Cerebellar cortex (tissue), 1 donor: ENCODE results near the gene CAPS.

Source experiments
- DNase-seq: peaks from one replicate; pipeline ENCODE4 v3.0.0-alpha.2; 2015; ENCODE audit warnings: low spot score

Gene CAPS

GRCh38 chr19:5891938-5892771 is 21.9 kb upstream of the CAPS start:
- DNase-seq: no peak

- no peak for DNase-seq
Observed at GRCh38 chr19:5892772-5893275, 21.2 kb upstream of the CAPS start.

DNA sequence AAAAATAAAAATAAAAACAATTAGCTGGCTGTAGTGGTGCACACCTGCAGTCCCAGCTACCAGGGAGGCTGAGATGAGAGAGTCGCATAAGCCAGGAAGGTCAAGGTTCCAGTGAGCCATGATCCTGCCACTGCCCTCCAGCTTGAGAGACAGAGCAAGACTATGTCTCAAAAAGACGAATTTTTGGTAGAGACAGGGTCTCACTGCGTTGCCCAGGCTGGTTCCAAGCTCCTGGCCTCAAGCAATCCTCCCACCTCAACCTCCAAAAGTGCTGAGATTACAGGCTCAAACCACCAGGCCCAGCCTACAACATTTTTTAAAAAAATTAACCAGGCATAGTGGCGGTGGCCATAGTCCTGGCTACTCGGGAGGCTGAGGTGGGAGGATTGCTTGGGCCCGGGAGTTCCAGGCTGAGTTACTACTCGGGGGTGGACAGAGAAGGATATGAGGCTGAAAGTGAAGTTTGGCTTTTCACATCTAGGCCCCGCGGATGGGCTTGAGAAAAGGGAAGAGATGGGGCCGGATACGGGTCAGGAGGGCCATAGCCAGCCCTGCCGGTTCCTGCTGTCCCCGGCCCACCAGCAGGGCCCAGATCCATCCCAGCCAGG is 20.7 kb upstream of the CAPS start:
- DNase-seq: no peak

DNA sequence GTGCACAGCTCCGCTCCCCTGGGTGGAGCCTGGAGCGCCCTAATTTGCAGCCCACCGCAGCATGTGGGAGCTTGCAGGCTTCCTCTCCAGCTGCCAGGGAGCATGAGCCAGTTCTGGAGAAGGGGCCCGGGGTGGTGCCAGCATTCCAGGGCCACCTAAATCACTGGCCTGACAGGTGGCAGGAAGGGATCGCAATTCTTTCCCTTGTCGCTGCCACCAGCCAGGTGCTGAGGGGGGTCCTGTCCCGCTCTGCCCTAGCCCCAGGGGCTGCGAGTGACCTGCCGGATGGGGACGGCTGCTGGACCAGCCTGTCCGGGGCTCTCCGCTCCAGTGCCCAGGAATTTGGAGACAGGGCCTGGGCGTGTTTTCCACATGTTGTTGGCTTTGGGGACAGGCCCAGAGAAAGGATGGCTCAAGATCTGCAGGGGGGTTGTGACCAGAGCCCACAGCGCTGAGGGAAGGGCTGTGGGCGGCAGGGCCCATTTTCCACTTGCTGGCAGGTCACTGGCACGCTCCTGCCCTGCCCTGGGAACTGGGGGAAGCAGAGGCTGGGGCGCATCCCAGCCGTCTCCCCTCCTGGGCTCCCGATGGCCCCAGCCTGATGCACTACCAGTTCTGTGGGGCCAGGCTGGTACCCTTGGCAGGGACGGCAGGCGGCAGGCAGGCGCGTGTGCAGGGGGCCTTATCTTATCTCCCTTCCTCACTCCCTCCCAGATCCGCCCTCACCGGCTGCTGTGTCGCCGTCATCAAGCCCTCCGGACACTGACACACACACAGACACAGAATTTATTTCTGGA is 19.9 kb upstream of the CAPS start:
- DNase-seq: no peak

DNA sequence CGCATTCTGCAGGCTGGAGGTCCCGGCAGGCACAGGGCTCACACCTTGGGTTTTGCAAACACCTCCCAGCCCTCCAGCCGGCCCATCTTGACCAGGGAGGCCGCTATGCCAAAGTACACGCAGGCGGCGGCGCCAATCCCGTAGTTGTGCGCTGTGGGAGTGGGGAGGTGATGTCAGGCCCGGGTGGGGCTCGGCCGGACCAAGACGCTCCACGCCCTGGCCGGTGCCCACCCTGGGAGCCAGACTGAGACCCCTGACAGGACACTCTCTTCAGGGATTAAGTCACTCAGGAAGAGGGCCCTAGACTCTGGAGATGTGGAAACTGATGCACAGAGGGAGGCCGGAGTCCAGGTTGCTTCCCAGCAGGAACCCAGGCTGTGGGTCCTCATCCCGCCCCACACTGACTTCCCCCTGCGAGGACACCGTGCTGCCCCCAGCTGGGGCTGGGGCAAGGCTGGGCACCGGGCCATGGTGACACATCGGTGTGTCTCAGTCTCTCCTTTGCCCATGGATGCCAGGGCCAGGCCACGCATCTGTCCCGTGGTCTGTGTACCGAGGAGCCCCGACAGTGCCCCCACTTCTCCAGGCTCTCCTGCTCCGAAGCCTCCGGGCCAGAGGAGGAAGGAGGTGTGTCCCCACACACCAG is 19.2 kb upstream of the CAPS start:
- no peak for DNase-seq

DNA sequence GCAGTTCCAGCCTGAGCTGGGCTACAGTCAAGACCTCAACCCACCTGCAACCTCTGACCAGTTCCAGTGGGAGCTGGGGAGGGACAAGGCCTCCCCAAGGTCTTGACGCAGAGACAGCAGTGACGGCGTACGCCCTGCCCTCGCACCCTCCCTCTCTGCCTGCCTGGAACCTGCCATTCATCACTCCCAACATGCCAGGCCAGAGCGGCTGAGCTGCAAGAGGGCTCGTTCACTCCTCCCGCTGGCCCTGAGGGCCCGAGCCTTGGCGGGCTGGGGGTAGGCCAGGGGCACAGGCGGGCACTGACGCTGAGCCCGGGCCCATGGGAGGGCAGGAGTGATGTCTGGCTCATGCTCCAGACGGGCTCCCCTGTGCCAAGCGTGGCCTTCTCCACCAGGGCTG is 18.6 kb upstream of the CAPS start:
- DNase-seq: no peak

DNA sequence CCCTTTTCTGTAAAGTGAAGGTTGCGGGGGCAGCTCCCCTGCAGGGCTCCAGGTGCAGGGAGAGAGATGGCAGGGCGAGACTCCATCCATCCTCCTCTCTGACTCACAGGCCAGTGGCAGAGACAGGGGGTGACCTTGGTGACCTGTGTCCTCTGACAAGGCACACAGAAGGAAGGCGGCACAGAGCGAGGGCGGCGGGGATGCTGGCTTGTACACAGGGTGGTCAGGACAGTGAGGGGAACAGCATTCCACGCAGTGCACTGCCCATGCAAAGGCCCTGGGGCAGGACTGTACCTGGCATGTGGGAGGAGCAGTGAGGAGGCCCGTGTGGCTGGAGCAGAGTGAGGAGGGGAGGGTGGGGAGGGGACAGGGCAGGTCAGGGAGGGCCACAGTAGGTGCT is 18.2 kb upstream of the CAPS start:
- DNase-seq: no peak

DNA sequence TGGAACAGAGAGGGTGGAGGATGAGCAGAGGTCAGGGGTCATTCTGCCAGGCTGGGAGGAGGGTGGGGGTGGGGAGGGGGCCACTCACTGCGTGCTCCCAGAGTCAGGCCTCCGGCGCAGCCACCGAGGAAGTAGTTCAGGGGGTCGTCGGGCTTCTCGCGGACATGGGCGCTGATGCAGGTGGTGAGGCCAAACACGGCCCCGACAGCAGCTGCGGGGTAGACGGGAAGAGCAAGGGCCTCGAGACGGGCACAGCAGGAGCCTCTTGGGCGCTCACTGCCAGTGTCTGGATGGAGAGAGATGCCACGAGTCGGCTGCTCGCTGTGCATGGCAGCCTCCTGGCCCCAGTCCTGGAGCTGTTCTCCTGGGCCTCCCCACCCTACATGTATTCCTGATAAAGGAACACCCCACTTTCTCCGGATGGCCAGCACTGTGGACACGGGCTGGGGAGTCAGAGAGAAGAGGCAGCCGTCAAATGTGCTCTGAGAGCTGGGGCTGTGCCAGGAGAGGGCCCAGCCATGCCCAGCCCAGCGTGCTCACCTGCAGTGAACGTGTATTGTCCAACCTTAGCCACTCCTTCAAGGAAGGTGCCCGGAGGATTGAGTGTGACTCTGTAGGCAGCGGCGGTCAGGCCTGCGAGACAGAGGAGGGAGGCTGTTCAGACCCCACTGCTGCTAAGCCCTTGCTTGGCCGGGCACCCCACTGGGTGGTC is 17.5 kb upstream of the CAPS start:
- no peak for DNase-seq

- DNase-seq: peak; percentile 56
Observed at GRCh38 chr19:5897189-5897969, 16.7 kb upstream of the CAPS start.

DNA sequence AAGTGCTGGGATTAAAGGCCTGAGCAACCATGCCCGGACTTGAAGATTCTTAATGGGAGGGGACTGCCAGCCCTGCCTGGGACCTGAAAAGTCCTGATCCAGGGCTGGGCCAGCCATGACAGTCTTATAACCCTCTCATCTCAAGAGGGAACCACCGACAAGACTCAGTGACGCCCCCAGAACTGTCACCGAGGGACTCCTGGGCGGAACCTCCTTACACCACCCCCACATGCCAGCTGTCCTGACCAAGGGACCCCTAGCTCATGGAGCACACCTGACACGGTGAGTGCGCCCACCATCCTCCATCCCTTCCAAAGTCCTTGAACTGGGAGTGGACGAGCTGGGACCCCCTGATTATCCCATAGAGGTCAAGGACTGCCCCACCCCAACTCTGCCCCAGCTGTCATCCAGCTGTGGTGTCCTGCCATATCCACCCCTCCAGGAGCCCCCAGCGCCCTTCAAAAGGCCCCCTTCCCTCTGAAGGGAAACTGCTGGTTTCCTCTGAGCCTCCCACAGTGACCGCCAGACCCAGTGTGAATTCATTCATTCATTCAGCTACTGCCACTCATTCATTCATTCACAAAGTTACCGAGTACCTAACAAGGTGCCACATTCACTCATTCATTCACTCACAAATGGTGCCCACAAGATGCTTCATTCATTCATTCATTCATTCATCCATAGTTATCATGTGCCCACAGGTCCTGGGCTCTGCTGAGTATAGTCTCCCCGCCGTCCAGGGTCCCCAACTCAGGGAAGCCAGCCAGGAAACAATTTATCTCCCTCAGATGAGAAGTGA is 14.1 kb upstream of the CAPS start:
- DNase-seq: no peak

- DNase-seq: no peak
Observed at GRCh38 chr19:5900976-5901375, 13.1 kb upstream of the CAPS start.

- no peak for DNase-seq
Observed at GRCh38 chr19:5903056-5903623, 10.9 kb upstream of the CAPS start.

DNA sequence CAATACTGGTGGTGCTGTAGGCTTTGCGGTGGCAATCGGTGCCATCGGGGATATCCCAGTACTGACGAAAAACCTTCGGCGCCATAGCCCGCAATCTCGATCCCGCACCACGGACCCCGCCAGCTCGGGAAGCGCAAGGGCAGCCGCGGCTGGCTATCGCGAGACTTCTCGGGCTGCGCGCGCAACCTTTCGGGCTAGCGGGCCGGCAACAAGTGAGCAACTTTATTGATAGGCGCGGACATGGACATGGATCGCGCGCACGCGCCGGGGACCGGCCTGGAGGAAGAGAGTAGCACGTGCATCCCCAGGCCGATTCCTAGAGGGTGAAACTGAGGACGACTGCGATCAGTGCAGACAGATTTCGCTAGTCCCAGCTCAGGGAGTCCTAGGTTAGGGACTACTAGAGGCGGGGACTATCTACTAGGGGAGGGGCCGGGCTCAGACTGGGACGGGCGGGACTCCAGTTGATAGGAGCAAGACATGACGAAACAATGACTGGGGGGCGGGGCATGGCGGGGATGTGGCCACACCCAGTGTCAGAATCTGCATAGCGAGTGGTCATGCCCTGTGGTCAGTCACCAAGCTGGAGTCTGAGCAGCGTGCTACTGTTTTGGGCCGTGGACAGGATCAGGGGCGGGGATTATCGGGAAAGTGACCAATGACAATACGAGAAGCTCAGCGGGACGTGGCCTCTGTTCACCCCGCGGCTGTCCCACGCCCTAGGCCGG is 10.3 kb upstream of the CAPS start, which contains the start of gene NDUFA11:
Gene NDUFA11, minus strand, starts transcription at position 167 of the 728 bp plus-strand sequence. Its CDS starts 82 bp downstream, at position 85.
- no peak for DNase-seq

GRCh38 chr19:5904352-5905113 is 9.5 kb upstream of the CAPS start, which contains the start of gene VMAC:
TSS of gene VMAC (plus strand) at chr19:5904872. CDS start at chr19:5904891, 19 bp downstream.
- peak; percentile 100 for DNase-seq

GRCh38 chr19:5905114-5905778 is 8.8 kb upstream of the CAPS start:
- DNase-seq: no peak

DNA sequence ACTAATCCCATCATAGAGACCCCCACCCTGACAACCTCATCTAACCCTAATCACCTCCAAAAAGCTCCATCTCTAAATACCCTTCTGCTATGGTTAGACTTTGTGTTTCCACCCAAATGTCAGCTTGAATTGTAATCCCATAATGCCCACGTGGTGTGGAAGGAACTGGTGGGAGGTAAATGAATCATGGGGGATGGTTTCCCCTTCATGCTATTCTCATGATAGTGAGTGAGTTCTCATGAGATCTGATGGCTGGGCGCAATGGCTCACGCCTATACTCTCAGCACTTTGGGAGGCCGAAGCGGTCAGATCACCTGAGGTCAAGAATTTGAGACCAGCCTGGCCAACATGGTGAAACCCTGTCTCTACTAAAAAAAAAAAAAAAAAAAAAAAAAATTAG is 6.8 kb upstream of the CAPS start:
- no peak for DNase-seq

DNA sequence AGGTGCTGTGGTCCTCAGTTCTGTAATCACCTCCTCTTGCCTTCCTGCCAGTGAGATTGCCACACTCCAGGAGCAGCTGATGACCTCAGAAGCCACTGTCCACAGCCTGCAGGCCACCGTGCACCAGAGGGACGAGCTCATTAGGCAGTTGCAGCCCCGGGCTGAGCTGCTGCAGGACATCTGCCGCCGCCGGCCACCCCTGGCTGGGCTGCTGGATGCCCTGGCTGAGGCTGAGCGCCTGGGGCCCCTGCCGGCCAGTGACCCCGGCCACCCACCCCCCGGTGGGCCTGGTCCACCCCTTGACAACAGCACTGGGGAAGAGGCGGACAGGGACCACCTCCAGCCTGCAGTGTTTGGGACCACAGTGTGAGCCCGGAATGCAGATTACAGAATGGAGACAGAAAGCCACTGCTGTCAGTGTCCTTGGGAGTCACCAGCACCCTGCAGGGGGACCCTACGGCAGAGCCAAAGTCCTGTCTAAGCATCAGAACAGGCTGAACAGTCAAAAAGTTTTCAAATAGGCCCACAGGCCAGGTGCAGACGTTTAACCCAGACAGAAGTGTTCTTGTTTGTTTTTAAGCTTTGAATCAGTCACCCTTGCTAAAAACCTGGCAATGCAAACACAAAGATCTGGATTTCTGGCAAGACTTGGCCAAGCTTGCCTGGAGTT is 5.1 kb upstream of the CAPS start:
- no peak for DNase-seq
